Activated CD4-positive, alpha-beta T cell treated with anti-CD3 and anti-CD28 coated beads, Interleukin-2, amount 50 U/mL, for 16 hours (primary cell): ENCODE results near the gene EPN2.
"Not testable (repeated sequence)": the region's sequence is repeated elsewhere in the genome, so short reads cannot be mapped to it uniquely, and the experiment has no call there.

Source experiments
- DNase-seq: peaks from one replicate; pipeline ENCODE4 v3.0.0-alpha.2; 2020

The EPN2 gene

GRCh38 chr17:19269641-19270040 is 32.5 kb downstream of the EPN2 start:
- no peak for DNase-seq

- no peak for DNase-seq
These were observed 33.2 kb downstream of the EPN2 start for GRCh38 chr17:19270347-19270703.

- DNase-seq, result no peak
These were observed 33.8 kb downstream of the EPN2 start for GRCh38 chr17:19270704-19271611.

- no peak for DNase-seq
These were observed 34.7 kb downstream of the EPN2 start for GRCh38 chr17:19271780-19272357.

- no peak for DNase-seq
These were observed 36.6 kb downstream of the EPN2 start for GRCh38 chr17:19273731-19274130.

GRCh38 chr17:19274893-19275292 is 37.7 kb downstream of the EPN2 start:
- no peak for DNase-seq

GRCh38 chr17:19275457-19276127 is 38.4 kb downstream of the EPN2 start:
- DNase-seq, result peak; percentile 46

GRCh38 chr17:19278284-19278683 is 41.1 kb downstream of the EPN2 start:
- not testable (repeated sequence) for DNase-seq

GRCh38 chr17:19278729-19279128 is 41.6 kb downstream of the EPN2 start:
- no peak for DNase-seq

GRCh38 chr17:19281161-19281560 is 44.0 kb downstream of the EPN2 start:
- DNase-seq, result no peak

GRCh38 chr17:19284005-19284959 is 47.1 kb downstream of the EPN2 start:
- DNase-seq, result peak; percentile 76

- no peak for DNase-seq
These were observed 48.2 kb downstream of the EPN2 start for GRCh38 chr17:19285213-19285900.

GRCh38 chr17:19286751-19287341 is 49.7 kb downstream of the EPN2 start:
- DNase-seq, result no peak

- no peak for DNase-seq
These were observed 50.5 kb downstream of the EPN2 start for GRCh38 chr17:19287651-19288050.

- DNase-seq, result no peak
These were observed 51.3 kb downstream of the EPN2 start for GRCh38 chr17:19288453-19288852.

GRCh38 chr17:19290066-19290705 is 53.0 kb downstream of the EPN2 start:
- no peak for DNase-seq

- no peak for DNase-seq
These were observed 54.6 kb downstream of the EPN2 start for GRCh38 chr17:19291646-19292376.

- DNase-seq, result no peak
These were observed 55.2 kb downstream of the EPN2 start for GRCh38 chr17:19292377-19292711.

GRCh38 chr17:19294443-19294842 is 57.3 kb downstream of the EPN2 start:
- DNase-seq, result no peak

- DNase-seq, result no peak
These were observed 58.4 kb downstream of the EPN2 start for GRCh38 chr17:19295473-19296135.
